GM21723 (cell line): ENCODE data around the gene HLA-DQA2.
"Not testable (repeated sequence)": the region's sequence is repeated elsewhere in the genome, so short reads cannot be mapped to it uniquely, and the experiment has no call there.

Experiments used
- ATAC-seq: cut with Tn5 transposase; IDR thresholded peaks from one replicate; pipeline ENCODE4 v1.9.1; 2021; ENCODE audit warnings: mild to moderate bottlenecking, moderate library complexity; ENCODE audit not compliant: unreplicated experiment

Gene HLA-DQA2

GRCh38 chr6:32741031-32741960 is at the start of gene HLA-DQA2:
TSS of gene HLA-DQA2 (plus strand) at chr6:32741391. CDS start at chr6:32741444, 53 bp downstream.
- no peak for ATAC-seq

- peak; percentile 52 for ATAC-seq
These were observed 49.2 kb upstream of the HLA-DQA2 start for GRCh38 chr6:32692019-32692418.

- ATAC-seq, result no peak
These were observed 44.2 kb upstream of the HLA-DQA2 start for GRCh38 chr6:32697031-32697430.

GRCh38 chr6:32700391-32701040 is 40.7 kb upstream of the HLA-DQA2 start:
- no peak for ATAC-seq

GRCh38 chr6:32703347-32703746 is 37.8 kb upstream of the HLA-DQA2 start:
- no peak for ATAC-seq

GRCh38 chr6:32705164-32705563 is 36.0 kb upstream of the HLA-DQA2 start:
- not testable (repeated sequence) for ATAC-seq

GRCh38 chr6:32709625-32710024 is 31.6 kb upstream of the HLA-DQA2 start:
- ATAC-seq, result no peak

GRCh38 chr6:32713241-32713640 is 27.9 kb upstream of the HLA-DQA2 start:
- no peak for ATAC-seq

- no peak for ATAC-seq
These were observed 24.8 kb upstream of the HLA-DQA2 start for GRCh38 chr6:32716396-32716795.

GRCh38 chr6:32718879-32719278 is 22.3 kb upstream of the HLA-DQA2 start:
- no peak for ATAC-seq

GRCh38 chr6:32738126-32738525 is 3.1 kb upstream of the HLA-DQA2 start:
- no peak for ATAC-seq

GRCh38 chr6:32742374-32742773 is 1.2 kb downstream of the HLA-DQA2 start:
- ATAC-seq, result no peak

GRCh38 chr6:32744776-32745175 is 3.6 kb downstream of the HLA-DQA2 start:
- ATAC-seq, result no peak

- ATAC-seq, result not testable (repeated sequence)
These were observed 4.5 kb downstream of the HLA-DQA2 start for GRCh38 chr6:32745649-32746048.

GRCh38 chr6:32752580-32752979 is 11.4 kb downstream of the HLA-DQA2 start:
- no peak for ATAC-seq

- no peak for ATAC-seq
These were observed 18.5 kb downstream of the HLA-DQA2 start for GRCh38 chr6:32759669-32760068.

GRCh38 chr6:32761072-32761471 is 19.9 kb downstream of the HLA-DQA2 start:
- ATAC-seq, result no peak

GRCh38 chr6:32761548-32761947 is 20.4 kb downstream of the HLA-DQA2 start:
- ATAC-seq, result no peak

- ATAC-seq, result no peak
These were observed 22.2 kb downstream of the HLA-DQA2 start, which contains the start of gene HLA-DQB2 for GRCh38 chr6:32763421-32763820. TSS of gene HLA-DQB2 (minus strand) at chr6:32763532. CDS start at chr6:32763470, 62 bp downstream.

- no peak for ATAC-seq
These were observed 22.9 kb downstream of the HLA-DQA2 start for GRCh38 chr6:32764048-32764447.

- ATAC-seq, result no peak
These were observed 31.5 kb downstream of the HLA-DQA2 start for GRCh38 chr6:32772656-32773055.

- ATAC-seq, result no peak
These were observed 33.2 kb downstream of the HLA-DQA2 start for GRCh38 chr6:32774426-32774825.
